SJCRH30 (cell line): ENCODE results near the gene GPR42. TPM values are rescaled to one million over a fixed set of nuclear protein-coding genes. Genes with fewer than 3 reads are reported as not detected.

Experiments used
- DNase-seq, 2 experiments: peaks; one replicate each; pipeline ENCODE4 v3.0.0-alpha.2; 2015 to 2020
- H3K27ac ChIP-seq: fragments of 250-450 bp; sonication (Bioruptor Pico); 2 replicates; pipeline ENCODE4 v1.5.1; 2020; ENCODE audit warnings: mild to moderate bottlenecking, moderate library complexity
- H3K27me3 ChIP-seq: fragments of 250-450 bp; sonication (Bioruptor Pico); 2 replicates; pipeline ENCODE4 v1.5.1; 2020; ENCODE audit warnings: mild to moderate bottlenecking, moderate library complexity
- H3K36me3 ChIP-seq: fragments of 250-450 bp; sonication (Bioruptor Pico); 2 replicates; pipeline ENCODE4 v1.5.1; 2020; ENCODE audit warnings: mild to moderate bottlenecking, moderate library complexity
- H3K4me1 ChIP-seq: fragments of 250-450 bp; sonication (Bioruptor Pico); 2 replicates; pipeline ENCODE4 v1.5.1; 2020; ENCODE audit warnings: mild to moderate bottlenecking, moderate library complexity
- H3K4me3 ChIP-seq: fragments of 250-450 bp; sonication (Bioruptor Pico); 2 replicates; pipeline ENCODE4 v1.5.1; 2020; ENCODE audit warnings: mild to moderate bottlenecking, moderate library complexity
- H3K9me3 ChIP-seq: fragments of 250-450 bp; sonication (Bioruptor Pico); replicated peaks from 2 replicates; pipeline ENCODE4 v1.5.1; 2020; ENCODE audit warnings: mild to moderate bottlenecking, moderate library complexity
- total RNA-seq: library from RNA; depleted of rRNA; stranded (reverse); fragments of >200 nt; shearing (Covaris generic); gene quantifications from 2 replicates; pipeline ENCODE4 v1.2.3, GENCODE V29; 2014

The GPR42 gene
- total RNA-seq, 1 experiment from 2014 or later = not detected

- Histone ChIP-seq H3K27ac (no peak overlapping the region), H3K4me1 (no peaks in the 10 kb centered on the region), H3K36me3 (no peaks in the 10 kb centered on the region), H3K4me3 (no peak overlapping the region), H3K27me3 (no peaks in the 10 kb centered on the region), H3K9me3 (no peaks in the 10 kb centered on the region)
- no peak for DNase-seq
Measured at GRCh38 chr19:35341006-35341405, 29.9 kb upstream of the GPR42 start.

- Histone ChIP-seq H3K9me3 (no peaks in the 10 kb centered on the region), H3K36me3 (no peaks in the 10 kb centered on the region), H3K4me3 (no peak overlapping the region), H3K4me1 (no peaks in the 10 kb centered on the region), H3K27me3 (no peaks in the 10 kb centered on the region), H3K27ac (no peak overlapping the region)
- no peak for DNase-seq
Measured at GRCh38 chr19:35341565-35342225, 29.2 kb upstream of the GPR42 start.

- peak in 1 of 2 experiments; percentile 41 for DNase-seq
- H3K4me1 ChIP-seq = no peaks in the 10 kb centered on the region
- H3K9me3 ChIP-seq = no peaks in the 10 kb centered on the region
Measured at GRCh38 chr19:35342430-35342829, 28.4 kb upstream of the GPR42 start.

GRCh38 chr19:35344511-35345031 lies 26.3 kb upstream of the GPR42 start:
- Histone ChIP-seq H3K4me3 (no peak overlapping the region), H3K27me3 (no peaks in the 10 kb centered on the region), H3K27ac (no peak overlapping the region), H3K4me1 (no peaks in the 10 kb centered on the region), H3K36me3 (no peaks in the 10 kb centered on the region), H3K9me3 (no peaks in the 10 kb centered on the region)
- DNase-seq = no peak

More at GRCh38 chr19:35342430-35342829, 28.4 kb upstream of the GPR42 start:
- no peaks in the 10 kb centered on the region for H3K36me3 ChIP-seq
- H3K4me3 ChIP-seq = no peak overlapping the region
- no peak overlapping the region for H3K27ac ChIP-seq
- no peaks in the 10 kb centered on the region for H3K27me3 ChIP-seq

- no peaks in the 10 kb centered on the region for H3K9me3 ChIP-seq
- DNase-seq = no peak
- no peaks in the 10 kb centered on the region for H3K36me3 ChIP-seq
- no peak overlapping the region for H3K4me3 ChIP-seq
- no peaks in the 10 kb centered on the region for H3K4me1 ChIP-seq
- no peaks in the 10 kb centered on the region for H3K27me3 ChIP-seq
- no peak overlapping the region for H3K27ac ChIP-seq
Measured at GRCh38 chr19:35345671-35346111, 25.2 kb upstream of the GPR42 start.

GRCh38 chr19:35346193-35347052 lies 24.4 kb upstream of the GPR42 start:
- Histone ChIP-seq H3K9me3 (no peaks in the 10 kb centered on the region), H3K4me3 (no peak overlapping the region), H3K27me3 (no peaks in the 10 kb centered on the region), H3K4me1 (no peaks in the 10 kb centered on the region), H3K36me3 (no peaks in the 10 kb centered on the region), H3K27ac (no peak overlapping the region)
- DNase-seq = no peak

GRCh38 chr19:35347171-35347929 lies 23.5 kb upstream of the GPR42 start, which contains the start of gene FFAR1:
FFAR1 (plus strand) TSS chr19:35347902; CDS start chr19:35351552, 3,650 bp downstream.
- no peak for DNase-seq
- H3K4me1 ChIP-seq = no peaks in the 10 kb centered on the region
- H3K9me3 ChIP-seq = no peaks in the 10 kb centered on the region
- no peaks in the 10 kb centered on the region for H3K36me3 ChIP-seq
- no peak within 1 kb of the TSS for H3K4me3 ChIP-seq
- no peaks in the 10 kb centered on the region for H3K27me3 ChIP-seq
- no peak within 1 kb of the TSS for H3K27ac ChIP-seq

GRCh38 chr19:35347930-35348298 lies 23.0 kb upstream of the GPR42 start:
- no peaks in the 10 kb centered on the region for H3K27me3 ChIP-seq
- H3K4me1 ChIP-seq = no peaks in the 10 kb centered on the region
- H3K27ac ChIP-seq = no peak overlapping the region
- no peak overlapping the region for H3K4me3 ChIP-seq
- no peaks in the 10 kb centered on the region for H3K36me3 ChIP-seq
- no peaks in the 10 kb centered on the region for H3K9me3 ChIP-seq
- DNase-seq = no peak

GRCh38 chr19:35348911-35349611 lies 21.8 kb upstream of the GPR42 start:
- Histone ChIP-seq H3K9me3 (no peaks in the 10 kb centered on the region), H3K27me3 (no peaks in the 10 kb centered on the region), H3K4me1 (no peaks in the 10 kb centered on the region), H3K4me3 (no peak overlapping the region), H3K27ac (no peak overlapping the region), H3K36me3 (no peaks in the 10 kb centered on the region)
- peak; percentile 19 to 46 for DNase-seq

- Histone ChIP-seq H3K4me3 (no peak overlapping the region), H3K36me3 (no peaks in the 10 kb centered on the region), H3K9me3 (no peaks in the 10 kb centered on the region), H3K27ac (no peak overlapping the region), H3K4me1 (no peaks in the 10 kb centered on the region), H3K27me3 (no peaks in the 10 kb centered on the region)
- no peak for DNase-seq
Measured at GRCh38 chr19:35349614-35350521, 21.0 kb upstream of the GPR42 start.

GRCh38 chr19:35350591-35350990 lies 20.3 kb upstream of the GPR42 start:
- no peak for DNase-seq
- Histone ChIP-seq H3K36me3 (no peaks in the 10 kb centered on the region), H3K4me3 (no peak overlapping the region), H3K27me3 (no peaks in the 10 kb centered on the region), H3K27ac (no peak overlapping the region), H3K4me1 (no peaks in the 10 kb centered on the region), H3K9me3 (no peaks in the 10 kb centered on the region)

GRCh38 chr19:35351411-35352176 lies 19.3 kb upstream of the GPR42 start:
- Histone ChIP-seq H3K9me3 (no peaks in the 10 kb centered on the region), H3K4me3 (no peak overlapping the region), H3K27me3 (no peaks in the 10 kb centered on the region), H3K4me1 (no peaks in the 10 kb centered on the region), H3K36me3 (no peaks in the 10 kb centered on the region), H3K27ac (no peak overlapping the region)
- no peak for DNase-seq

- no peak for DNase-seq
- H3K27ac ChIP-seq = no peak overlapping the region
- no peaks in the 10 kb centered on the region for H3K4me1 ChIP-seq
- H3K27me3 ChIP-seq = peaks cover under 1% of the 10 kb centered on the region; the same call in 1 of the 2 replicates
- H3K36me3 ChIP-seq = no peaks in the 10 kb centered on the region
- H3K9me3 ChIP-seq = no peaks in the 10 kb centered on the region
- no peak overlapping the region for H3K4me3 ChIP-seq
Measured at GRCh38 chr19:35352177-35352447, 18.8 kb upstream of the GPR42 start.
